GM12878 (cell line): ENCODE results near the gene TMEM150B.

Experiments used
- CEBPB ChIP-seq, 2 experiments: fragments of 150-350 bp in 1 of 2; IDR thresholded peaks; 2 replicates each; pipeline ENCODE4 v1.6.1; 2012 to 2014; ENCODE audit warnings: low read depth in 2 of 2, low read length in 2 of 2, borderline replicate concordance in 1 of 2, inconsistent platforms in 1 of 2
- CHD1 ChIP-seq: IDR thresholded peaks from 2 replicates; pipeline ENCODE4 v1.6.1; 2012; ENCODE audit warnings: low read depth, low read length, improper control_type of control experiment
- TF ChIP-seq, protein P1 (sequence below): IDR thresholded peaks from 2 replicates; pipeline ENCODE4 v1.6.1; 2012; ENCODE audit warnings: low read depth, low read length, improper control_type of control experiment
- TF ChIP-seq, protein P2 (sequence below), 3 experiments: IDR thresholded peaks in 2 of 3; conservative IDR thresholded peaks in 1 of 3; 2 replicates each; pipeline ENCODE4 v1.5.1; 2011; ENCODE audit warnings: low read depth in 3 of 3, low read length in 3 of 3, mild to moderate bottlenecking in 3 of 3, control low read depth in 2 of 3, moderate library complexity in 2 of 3, inconsistent platforms in 1 of 3, mixed read lengths in 1 of 3; ENCODE audit not compliant: control insufficient read depth in 2 of 3, insufficient read depth in 1 of 3; ENCODE audit errors: extremely low read depth in 1 of 3
- TF ChIP-seq, protein P3 (sequence below): fragments of 150-350 bp; IDR thresholded peaks from 2 replicates; pipeline ENCODE4 v1.6.1; 2016; ENCODE audit warnings: low read depth, low read length

DNA sequence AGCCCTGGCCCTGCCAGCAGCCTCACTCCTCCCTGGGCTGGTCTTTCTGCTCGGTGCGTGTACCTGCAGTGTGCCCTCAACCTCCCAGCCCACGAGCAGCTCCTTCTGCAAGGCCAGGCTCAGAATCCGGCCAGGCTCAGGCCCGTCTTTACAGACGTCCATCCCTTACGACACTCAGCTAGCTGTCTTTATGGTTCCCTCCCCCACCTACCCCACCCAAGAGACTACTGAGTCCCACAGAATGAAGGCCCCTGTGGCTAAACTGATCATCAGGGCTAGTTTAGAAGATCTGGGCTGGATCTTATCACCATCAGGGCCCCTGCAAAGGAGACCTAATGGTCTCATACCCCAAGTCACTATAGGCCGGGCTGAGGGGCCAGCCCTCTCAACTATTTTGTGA lies 10.7 kb downstream of the TMEM150B start:
- TF ChIP-seq CHD1 (no peak), CEBPB (IDR thresholded peaks at IDR 0.05; ENCODE audit: borderline replicate concordance in 1 of 2, low read depth in 2 of 2, low read length in 2 of 2) (no peak)
- TF ChIP-seq, protein P1, sequence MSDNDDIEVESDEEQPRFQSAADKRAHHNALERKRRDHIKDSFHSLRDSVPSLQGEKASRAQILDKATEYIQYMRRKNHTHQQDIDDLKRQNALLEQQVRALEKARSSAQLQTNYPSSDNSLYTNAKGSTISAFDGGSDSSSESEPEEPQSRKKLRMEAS = no peak
- TF ChIP-seq, protein P2, sequence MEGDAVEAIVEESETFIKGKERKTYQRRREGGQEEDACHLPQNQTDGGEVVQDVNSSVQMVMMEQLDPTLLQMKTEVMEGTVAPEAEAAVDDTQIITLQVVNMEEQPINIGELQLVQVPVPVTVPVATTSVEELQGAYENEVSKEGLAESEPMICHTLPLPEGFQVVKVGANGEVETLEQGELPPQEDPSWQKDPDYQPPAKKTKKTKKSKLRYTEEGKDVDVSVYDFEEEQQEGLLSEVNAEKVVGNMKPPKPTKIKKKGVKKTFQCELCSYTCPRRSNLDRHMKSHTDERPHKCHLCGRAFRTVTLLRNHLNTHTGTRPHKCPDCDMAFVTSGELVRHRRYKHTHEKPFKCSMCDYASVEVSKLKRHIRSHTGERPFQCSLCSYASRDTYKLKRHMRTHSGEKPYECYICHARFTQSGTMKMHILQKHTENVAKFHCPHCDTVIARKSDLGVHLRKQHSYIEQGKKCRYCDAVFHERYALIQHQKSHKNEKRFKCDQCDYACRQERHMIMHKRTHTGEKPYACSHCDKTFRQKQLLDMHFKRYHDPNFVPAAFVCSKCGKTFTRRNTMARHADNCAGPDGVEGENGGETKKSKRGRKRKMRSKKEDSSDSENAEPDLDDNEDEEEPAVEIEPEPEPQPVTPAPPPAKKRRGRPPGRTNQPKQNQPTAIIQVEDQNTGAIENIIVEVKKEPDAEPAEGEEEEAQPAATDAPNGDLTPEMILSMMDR (IDR thresholded peaks at IDR 0.05 in 2 of 3, conservative IDR thresholded peaks at IDR 0.05 in 1 of 3; ENCODE audit: control insufficient read depth in 2 of 3, extremely low read depth in 1 of 3, insufficient read depth in 1 of 3, low read depth in 3 of 3, low read length in 3 of 3) = no peak
- TF ChIP-seq, protein P3, sequence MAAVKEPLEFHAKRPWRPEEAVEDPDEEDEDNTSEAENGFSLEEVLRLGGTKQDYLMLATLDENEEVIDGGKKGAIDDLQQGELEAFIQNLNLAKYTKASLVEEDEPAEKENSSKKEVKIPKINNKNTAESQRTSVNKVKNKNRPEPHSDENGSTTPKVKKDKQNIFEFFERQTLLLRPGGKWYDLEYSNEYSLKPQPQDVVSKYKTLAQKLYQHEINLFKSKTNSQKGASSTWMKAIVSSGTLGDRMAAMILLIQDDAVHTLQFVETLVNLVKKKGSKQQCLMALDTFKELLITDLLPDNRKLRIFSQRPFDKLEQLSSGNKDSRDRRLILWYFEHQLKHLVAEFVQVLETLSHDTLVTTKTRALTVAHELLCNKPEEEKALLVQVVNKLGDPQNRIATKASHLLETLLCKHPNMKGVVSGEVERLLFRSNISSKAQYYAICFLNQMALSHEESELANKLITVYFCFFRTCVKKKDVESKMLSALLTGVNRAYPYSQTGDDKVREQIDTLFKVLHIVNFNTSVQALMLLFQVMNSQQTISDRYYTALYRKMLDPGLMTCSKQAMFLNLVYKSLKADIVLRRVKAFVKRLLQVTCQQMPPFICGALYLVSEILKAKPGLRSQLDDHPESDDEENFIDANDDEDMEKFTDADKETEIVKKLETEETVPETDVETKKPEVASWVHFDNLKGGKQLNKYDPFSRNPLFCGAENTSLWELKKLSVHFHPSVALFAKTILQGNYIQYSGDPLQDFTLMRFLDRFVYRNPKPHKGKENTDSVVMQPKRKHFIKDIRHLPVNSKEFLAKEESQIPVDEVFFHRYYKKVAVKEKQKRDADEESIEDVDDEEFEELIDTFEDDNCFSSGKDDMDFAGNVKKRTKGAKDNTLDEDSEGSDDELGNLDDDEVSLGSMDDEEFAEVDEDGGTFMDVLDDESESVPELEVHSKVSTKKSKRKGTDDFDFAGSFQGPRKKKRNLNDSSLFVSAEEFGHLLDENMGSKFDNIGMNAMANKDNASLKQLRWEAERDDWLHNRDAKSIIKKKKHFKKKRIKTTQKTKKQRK = no peak
